HG02840 (cell line): ENCODE data around the gene ZBTB21.

Source experiments
- ATAC-seq: cut with Tn5 transposase; IDR thresholded peaks from one replicate; pipeline ENCODE4 v1.9.1; 2021; ENCODE audit warnings: mild to moderate bottlenecking, moderate library complexity, moderate number of reproducible peaks; ENCODE audit not compliant: unreplicated experiment, low FRiP score

Gene ZBTB21

DNA sequence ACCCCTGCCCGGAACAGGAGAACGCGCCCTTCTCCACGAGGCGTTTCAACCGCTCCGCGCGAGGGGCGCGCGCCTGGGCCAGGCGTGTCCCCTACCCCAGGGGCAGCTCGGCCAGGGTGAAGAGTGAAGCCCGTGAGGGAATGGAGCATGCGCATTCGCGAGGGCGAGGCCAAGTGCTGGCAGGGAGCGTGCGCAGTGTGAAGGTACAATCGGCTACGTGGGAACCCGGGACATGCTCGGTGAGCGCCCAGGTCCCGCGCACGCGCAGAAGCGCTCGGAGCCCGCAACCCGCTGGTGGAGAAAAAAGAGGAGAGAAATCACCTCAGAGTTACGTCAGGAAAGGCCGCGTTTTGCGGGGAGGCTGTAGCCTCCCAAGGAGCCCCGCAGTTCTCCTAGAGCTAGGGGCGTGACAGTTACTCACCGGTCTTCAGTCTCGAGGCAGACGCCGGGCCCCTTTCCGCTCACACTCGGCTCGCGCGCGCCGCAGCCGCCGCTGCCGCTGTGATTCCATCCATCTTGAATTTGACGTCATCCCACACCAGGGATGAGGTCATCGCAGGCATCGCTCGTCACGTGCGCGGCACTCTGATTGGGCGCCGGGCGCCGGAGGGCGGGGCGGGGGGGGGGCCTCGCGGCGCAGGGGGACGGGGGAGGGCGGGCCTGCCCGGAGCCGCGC is at the start of gene ZBTB21:
ZBTB21 (minus strand) TSS at position 530 of the 676 bp plus-strand sequence. CDS start 16,265 bp downstream, outside the sequence.
- peak; percentile 69 for ATAC-seq

DNA sequence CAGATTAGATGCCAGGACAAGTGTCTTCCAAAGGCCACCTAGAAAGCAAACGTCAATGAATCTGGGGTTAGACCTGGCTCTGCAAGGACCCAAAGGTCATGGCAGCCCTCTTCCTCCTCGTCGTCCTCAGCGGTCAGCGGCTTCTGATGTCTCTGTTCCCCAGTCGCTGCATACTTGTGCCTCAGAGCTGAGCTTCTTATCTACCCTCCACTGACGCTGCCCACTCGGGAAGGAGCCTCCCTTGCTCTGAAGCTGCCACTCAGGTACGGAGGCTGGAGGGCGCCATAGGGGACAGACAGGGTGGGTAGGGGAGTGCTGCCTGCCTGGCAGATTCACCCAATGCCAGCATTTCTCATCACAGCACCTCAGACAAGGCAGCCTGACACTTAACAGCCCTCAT is 49.6 kb upstream of the ZBTB21 start:
- no peak for ATAC-seq

DNA sequence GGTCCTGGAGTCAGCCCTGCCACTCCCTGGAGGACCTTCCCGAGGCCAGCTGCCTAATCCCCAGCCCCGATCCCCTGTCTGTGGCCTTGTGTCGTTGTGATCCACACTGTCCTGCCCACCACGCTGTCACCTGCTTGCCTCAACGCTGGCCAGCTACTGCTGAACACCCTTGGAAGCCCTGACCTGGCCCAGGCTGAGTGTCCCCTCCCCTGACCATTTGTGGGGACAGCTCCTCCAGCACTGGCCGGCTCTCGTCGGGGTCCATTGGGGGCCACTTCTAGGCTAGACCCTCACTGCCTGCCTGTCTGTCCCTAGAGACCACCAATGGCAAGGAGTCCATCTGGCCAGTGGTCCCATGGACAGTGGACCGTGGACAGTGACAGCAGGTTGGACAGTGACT is 49.0 kb upstream of the ZBTB21 start:
- no peak for ATAC-seq

DNA sequence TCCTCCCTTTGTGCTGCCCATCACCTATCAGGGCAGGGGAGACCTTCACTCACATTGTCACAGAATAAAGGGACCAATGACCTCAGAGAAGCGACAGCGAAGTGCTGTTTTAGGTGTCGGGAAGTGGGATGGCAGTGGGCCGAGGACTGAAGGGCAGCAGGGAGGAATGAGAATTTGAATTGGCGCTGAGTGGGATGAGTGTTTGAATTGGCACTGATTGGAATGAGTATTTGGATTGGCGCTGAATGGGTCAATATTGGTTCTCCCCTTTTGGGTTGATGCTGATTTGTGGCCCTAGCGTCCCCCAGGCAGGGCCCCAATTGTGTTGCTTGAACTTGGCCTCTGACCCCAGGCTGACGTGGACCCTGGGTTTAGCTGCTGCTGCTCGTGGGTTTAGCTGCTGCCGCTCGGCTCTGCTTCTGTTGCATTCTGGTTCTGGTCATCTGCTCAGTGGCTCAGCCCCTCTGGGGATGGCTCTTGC is 48.5 kb upstream of the ZBTB21 start:
- no peak for ATAC-seq

DNA sequence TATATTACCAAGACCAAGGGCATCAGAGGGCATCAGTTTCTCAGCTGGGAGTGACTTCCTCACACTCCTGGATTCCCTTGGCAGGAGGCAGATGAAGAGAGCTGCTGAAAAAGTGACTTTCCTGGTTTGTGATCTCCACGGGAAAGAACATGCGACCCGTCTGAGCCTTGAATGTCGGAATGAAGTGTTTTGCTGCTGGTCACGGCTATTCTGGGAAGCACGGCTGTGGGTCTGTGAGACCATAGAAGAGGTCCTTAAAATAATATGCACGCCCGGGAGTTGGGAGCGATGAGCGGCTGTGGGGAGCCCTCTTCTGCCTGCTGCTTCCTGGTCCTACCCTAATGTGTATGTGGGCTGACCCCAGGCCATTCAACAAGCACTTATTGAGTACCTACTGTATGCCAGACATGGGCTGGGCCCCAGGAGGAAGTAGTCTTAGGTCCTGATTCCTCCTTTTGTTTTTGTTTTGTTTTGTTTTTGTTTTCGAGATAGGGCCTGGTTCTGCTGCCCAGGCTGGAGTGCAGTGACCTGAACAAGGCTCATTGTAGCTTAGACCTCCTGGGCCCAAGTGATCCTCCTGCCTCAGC is 47.8 kb upstream of the ZBTB21 start:
- ATAC-seq = no peak

DNA sequence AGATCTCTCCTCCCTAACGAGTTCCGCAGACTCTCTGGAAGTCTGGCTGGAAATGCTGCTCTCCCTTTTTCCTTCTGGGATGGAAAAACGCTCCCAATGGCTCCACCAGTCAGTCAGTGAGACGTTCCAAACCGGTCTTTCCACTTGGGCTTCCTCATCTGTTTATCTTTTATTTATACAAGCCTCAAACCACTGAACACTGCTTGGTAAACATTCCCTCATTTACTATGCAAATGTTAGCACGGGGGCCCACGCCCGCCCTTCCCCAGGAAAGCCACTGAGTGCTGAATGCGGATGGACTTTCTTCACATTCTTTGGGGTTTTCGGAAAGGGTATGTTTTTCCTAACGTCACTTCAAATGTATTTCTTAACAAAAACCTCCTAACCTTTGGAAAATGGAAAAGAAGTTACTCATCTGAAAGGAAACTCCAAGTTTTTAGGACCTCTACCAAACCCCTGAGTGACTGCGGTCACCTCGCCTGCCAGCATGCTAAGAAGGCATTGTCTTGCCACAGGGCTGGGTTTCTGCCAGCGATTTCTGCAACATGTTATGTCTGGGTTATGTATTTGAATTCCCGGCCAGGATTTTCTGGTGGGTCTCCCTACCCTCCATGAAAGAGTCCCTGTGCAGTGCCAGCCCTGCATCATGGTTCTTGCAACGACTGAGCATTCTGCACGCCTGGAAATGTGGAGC is 47.0 kb upstream of the ZBTB21 start:
- no peak for ATAC-seq

DNA sequence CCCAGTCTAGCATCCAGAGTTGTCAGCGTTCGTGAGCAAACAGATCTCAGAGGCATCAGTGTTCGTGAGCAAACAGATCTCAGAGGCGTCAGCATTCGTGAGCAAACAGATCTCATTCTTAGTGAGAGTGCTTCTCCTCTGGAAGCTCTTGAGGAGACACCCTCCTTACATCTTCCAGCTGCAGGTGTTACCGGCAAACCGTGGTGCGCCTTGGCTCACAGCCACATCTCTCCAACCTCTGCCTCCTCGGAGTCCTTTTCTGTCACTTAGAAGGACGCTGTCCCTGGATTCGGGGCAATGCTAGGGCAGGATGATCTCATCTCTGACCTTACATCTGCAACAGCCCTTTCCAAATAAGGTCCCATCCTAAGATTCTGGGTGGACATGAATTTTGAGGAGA is 46.3 kb upstream of the ZBTB21 start:
- ATAC-seq = no peak

DNA sequence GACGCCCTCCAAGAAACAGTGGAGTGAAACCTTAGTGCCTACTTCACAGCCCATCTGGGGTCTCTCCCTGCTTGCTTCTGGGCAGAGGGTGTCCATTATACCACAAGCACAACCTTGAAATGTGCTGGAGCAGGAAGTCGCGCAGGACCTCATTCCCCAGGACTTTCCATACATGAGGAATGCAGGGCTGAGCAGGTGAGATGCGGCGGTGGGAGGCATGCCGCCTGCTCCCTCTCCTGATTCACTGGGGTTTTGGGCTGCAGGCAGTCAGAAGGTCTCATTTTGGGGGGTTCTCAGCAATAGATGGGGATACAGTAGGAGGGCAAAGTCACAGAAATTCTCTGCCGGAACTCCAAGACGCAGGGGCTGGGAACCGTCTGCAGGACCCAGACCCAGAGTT is 45.3 kb upstream of the ZBTB21 start:
- ATAC-seq = no peak

DNA sequence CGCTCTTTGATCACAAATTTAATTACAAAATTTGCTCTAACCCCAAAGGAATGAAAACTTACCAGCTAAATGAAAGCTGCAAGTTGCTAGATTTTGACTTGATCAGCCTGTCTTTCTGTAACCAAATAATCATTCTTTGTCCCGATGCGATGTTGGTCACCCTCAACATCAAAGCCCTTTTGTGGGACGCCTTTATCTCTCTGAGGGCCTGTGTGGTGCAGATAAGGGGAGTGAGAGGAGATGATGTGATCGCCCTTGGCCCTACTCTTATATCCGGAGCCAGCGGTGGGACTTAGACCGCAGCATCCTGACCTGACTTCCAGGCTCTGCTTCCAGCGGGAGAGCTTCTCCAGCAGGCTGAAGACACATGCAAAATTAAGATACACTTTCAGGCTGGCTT is 41.6 kb upstream of the ZBTB21 start:
- no peak for ATAC-seq

DNA sequence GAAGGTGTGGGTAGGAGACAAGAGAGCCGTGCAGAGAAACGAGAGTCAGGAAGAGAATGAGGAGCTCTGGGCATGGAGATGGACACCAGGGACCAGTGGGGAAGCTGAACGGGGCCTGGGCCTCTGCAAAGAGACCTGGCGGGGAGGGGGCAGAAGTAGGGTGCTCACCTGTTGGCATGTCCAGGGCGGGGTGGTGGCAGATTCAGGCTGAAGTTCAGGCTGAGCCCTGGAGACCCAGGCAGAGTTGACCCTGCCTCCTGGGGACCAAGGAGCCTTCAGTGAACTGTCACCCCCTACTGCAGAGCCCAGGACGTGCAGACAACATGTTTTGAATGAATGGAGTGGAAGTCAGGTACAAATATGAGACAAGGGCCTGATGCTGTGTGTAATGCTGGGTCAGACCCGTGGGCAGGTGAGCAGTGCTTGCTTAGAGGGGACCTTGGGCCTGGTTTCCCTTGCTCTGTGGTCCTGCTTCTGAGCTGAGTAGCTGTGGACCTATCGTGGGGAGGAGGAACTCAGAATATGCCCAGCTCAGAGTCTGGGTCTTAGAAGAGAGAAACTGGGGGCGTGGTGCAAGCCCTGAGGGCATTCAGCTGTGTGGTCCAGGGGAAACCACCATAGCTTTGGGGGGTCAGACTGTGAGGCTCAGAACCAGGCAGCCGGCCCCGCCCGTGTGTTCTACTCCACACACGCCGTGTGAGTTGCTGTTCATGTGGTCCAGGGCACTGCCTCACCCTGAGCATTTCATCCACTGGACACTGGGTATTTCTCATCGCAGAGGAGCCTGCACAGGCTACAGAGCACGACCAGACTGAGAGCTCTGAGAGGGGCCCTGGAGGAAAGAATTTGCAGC is 39.6 kb upstream of the ZBTB21 start:
- ATAC-seq = no peak

DNA sequence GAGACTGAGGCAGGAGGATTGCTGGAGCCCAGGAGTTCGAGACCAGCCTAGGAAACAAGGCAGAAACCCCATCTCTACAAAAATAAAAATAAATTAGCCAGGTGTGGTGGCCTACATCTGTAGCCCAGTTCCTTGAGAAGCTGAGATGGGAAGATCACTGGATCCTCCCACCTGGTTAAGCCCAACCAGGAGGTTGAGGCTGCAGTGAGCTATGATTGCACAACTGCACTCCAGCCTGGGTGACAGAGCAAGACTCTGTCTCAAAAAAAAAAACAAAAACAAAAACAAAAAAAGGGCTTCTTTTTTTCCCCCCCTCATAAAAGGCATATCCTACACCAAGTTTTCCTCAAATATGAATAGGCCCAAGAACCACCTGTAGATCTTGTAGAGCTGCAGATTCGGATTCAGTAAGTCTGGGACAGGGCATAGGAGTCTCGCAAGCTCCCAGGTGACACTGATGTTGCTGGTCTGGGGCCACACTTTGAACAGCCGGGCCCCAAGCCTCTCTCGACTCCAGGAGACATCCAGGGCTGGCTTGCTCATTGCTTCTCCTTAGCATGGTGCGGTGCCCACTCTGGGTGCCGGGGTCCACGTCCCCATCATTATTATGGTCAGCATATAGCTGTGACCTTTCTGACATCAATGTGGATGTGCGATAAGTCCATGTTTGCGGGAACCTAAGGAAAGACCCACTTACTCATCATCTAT is 38.9 kb upstream of the ZBTB21 start:
- ATAC-seq = no peak

DNA sequence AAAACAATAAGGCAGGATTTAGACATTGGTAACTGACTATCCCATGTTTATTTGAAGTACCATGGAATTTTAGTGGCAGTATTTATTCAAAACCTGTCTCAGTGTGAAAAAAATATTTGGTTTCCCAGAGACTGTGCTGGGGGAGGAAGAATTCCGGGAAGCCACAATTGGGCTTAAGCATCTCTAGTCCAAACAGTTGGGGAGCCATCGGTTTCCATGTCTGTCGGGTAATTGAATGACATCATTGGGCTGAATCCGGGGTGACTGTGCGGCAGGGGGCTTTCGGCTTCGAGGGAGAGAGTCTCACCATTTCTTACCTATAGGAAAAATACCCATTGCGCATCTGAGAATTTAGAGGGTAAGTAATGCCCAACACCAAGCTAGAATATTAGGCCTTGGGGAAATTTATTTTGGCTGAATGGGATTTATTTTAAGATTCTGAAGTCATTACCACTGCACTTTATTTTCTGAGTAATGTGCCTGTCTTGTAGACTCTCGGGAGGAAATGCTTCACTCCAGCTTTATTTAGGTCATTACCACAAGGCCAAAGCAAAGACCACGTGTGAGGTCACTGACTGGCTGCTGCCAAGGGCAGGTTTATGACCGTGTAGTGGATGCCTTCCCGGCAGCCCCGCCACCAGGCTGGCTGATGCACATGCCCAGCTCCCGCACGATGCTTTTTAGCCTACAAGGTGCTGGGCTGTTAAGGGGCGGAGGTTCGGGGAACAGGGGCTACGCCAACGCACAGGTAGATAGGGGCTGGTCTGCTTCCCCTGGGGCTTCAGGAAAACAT is 37.9 kb upstream of the ZBTB21 start:
- ATAC-seq = no peak

DNA sequence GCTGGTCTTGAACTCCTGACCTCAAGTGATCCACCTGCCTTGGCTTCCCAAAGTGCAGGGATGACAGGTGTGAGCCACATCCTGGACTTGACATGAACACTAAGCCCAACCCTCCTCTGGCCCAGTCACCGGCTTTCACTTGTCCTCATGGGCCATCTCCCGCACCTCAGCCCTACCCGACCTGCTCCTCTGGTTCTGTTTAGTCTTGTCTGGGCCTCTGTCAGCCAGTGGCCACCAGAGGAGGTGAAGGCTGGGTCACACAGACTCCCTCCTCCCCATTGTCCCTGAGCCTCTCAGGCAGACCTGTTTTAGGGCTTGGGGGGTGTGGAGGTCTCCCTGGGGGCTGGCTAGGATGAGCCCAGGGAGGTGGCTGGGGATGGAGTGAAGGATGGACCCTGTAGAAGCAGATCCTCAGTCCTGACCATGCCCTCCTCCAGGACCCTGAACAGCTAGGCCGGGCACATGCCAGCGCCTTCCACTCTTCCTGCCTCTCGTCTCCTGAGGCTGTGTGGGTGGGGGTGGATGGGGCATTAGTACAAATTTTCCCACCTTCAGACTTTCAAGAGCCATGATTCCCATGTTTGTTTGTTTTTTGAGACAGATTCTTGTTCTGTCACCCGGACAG is 34.8 kb upstream of the ZBTB21 start:
- no peak for ATAC-seq

DNA sequence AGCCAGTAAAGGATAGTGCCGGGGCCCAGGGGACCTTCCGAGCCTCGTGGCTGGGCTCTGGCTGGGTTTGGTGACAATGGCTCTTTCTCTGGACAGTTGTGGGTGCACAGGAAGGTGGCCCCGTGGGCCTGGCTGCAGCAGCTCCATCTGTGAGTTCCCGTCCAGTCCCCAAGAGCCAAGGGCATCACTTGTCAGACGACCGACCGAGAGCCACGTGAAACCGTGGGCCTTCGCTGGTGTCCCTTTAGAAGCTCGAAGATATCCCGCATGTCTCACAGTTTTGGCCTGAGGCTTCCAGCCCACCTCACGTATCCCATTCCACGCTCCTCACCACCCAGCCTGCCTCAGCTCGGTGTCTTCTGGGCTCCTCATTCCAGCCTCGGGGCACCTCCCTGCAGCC is 33.8 kb upstream of the ZBTB21 start:
- ATAC-seq = no peak

DNA sequence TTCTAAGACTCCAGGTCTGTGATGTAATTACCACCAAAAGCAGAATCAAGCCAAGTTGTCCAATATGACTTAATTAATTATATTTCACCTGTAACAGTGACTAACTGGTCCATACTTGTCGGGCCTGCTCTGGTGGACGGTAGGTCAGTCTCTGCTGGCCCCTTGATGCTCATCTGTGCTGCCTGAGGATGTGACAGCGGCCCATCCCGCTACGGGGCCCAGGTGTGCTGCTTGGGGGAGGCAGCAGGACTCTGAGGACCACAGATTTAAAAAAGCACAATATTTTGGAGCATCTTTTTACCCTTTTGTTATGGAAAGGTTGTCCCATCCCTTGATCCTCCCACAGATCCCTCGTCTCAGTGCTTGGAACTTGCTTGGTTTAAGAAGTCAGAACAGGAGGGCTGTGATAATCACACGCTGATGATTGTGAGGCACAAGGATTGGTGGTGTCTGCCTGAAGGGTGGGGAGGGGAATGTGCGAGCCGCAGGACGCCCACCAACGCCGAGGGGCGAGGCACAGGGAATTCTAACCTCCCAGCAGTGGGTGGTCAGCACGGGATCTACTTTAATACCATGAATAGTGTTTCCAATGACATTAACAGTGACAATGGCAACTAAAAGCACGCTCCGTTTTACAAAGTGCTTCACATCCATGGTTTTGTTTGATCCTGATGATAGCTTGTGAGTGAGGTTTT is 33.2 kb upstream of the ZBTB21 start:
- no peak for ATAC-seq

DNA sequence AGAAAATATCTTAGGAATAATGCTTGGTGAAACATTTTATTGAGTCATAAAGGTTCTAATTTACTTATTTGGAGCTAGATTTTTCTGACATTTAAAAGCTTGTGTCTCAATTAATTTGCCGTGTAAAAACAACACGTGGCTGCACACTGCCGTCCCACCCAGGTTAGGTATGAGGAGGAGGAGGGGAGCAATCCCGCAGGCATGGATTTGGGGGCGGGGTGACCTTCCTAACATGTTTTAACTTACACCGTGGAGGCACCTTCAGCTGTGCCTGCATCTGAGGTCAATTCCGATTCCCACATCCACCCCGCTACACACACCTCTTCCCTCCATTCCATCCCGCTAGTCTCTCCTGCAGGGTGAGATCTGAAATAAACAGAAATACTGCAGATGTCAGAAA is 32.5 kb upstream of the ZBTB21 start:
- ATAC-seq = no peak

DNA sequence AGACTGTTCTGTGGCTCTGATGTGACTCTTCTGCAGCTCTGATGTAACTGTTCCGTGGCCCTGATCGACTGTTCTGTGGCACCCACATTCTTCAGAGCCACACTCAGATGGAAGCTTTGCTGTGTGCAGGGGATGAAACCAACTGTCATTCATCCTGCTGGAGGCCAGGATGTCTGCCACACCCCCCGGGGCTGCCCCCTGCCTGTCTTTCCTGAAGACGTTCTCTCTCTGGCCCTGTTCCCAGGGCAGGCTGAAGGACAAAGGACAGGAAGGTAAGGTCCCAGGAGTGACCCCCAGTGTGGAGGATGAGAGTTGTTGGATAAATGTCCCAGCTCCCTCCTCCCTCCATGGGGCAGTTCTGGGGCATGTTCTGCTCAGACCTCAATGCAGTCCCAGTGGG is 31.6 kb upstream of the ZBTB21 start:
- ATAC-seq = no peak

DNA sequence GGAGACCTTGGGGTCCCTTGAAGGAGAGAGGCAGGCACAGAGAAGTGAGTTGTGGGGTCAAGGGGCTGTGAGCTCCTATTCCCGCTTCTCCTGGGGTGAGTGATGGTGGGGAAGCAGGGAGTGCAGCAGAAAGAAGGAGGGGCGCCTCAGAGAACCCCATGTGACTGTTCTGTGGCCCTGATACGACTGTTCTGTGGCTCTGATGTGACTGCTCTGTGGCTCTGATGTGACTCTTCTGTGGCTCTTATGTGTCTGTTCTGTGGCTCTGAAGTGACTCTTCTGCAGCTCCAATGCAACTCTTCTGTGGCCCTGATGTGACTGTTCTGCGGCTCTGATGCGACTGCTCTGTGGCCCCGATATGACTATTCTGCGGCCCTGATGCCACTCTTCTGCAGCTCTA is 31.1 kb upstream of the ZBTB21 start:
- no peak for ATAC-seq
